Stimulated activated naive CD8-positive, alpha-beta T cell treated with anti-CD3 and anti-CD28 coated beads, Interleukin-15, Interleukin-2, amounts not matched to agents 100 ng/mL and 50 ng/mL, for 24 hours (primary cell): ENCODE results near the gene AKAP8L.

Experiments
- H3K27ac Mint-ChIP-seq: one replicate; pipeline ENCODE4 v1.8.0; 2021; ENCODE audit warnings: mild to moderate bottlenecking, mixed read lengths
- H3K27me3 Mint-ChIP-seq: one replicate; pipeline ENCODE4 v1.8.0; 2021; ENCODE audit warnings: mixed read lengths
- H3K36me3 Mint-ChIP-seq: one replicate; pipeline ENCODE4 v1.8.0; 2021; ENCODE audit warnings: low read depth, mixed read lengths
- H3K4me1 Mint-ChIP-seq: one replicate; pipeline ENCODE4 v1.8.0; 2021; ENCODE audit warnings: low read depth, mixed read lengths
- H3K4me3 Mint-ChIP-seq: one replicate; pipeline ENCODE4 v1.8.0; 2021; ENCODE audit warnings: mild to moderate bottlenecking, mixed read lengths
- H3K9me3 Mint-ChIP-seq: one replicate; pipeline ENCODE4 v1.8.0; 2021; ENCODE audit warnings: mixed read lengths

AKAP8L gene

DNA sequence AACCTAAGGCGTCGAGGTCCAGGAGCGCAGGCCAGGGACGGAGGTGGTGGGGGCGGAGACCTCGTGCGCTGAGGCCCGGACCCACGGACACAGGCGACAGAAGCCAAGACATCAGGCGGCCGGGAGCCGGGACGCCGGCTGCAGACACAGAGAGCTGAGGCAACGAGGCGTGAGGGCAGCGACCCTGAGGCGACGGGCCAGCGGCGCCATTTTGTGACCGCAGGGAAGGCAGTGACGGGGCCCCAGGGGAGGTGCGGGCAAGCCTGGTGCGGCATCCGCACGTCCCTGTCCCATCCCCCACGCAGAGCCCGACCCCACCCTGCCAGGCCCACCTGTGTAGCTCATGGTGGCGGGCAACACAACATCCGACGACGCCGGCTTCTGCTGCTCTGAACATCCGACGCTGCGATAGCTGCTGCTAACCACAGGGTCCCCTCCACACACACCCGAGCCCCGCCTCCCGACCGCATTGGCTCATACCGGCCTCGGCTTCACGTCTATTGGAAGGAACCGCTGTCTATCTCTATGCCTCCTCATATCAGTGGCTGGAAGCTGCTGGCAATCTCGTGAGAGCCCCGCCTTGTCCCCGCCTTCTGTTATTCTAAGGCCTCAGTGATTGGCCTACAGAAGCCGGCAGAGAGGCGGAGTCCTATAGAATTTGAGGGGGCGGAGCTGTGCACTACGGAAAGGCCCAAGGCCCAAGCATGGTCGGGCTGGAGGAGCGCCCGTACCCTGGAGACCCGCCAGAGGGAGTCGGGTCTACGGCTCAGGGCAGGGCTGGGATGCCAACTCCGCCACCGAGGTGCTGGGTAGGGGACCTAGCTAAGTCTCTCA lies at the start of gene AKAP8L:
AKAP8L (minus strand) TSS at position 410 of the 834 bp plus-strand sequence; CDS start at position 345, 65 bp downstream.
- H3K36me3 Mint-ChIP-seq, result peaks cover 40% of the 10 kb centered on the region
- H3K9me3 Mint-ChIP-seq, result no peaks in the 10 kb centered on the region
- peaks cover 48% of the 10 kb centered on the region for H3K4me1 Mint-ChIP-seq
- H3K27ac Mint-ChIP-seq, result peak within 1 kb of the TSS; percentile 96
- peak within 1 kb of the TSS; percentile 95 for H3K4me3 Mint-ChIP-seq
- H3K27me3 Mint-ChIP-seq, result no peaks in the 10 kb centered on the region

DNA sequence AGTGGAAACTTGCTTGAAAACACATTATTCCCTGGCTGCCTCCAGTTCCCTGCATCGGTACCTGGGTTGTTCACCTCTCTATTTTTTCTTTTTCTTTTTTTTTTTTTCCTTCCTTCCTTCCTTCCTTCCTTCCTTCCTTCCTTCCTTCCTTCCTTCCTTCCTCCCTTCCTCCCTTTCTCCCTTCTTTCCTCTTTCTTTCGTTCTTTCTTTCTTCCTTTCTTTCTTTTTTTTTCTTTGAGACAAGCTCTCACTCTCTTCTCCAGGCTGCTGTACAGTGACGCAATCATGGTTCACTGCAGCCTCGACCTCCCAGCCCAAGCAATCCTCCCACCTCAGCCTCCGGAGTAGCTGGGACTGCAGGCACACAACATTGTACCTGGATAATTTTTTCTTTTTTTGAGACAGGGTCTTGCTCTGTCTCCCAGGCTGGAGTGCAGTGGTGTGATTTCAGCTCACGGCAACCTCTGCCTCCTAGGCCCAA lies 49.0 kb upstream of the AKAP8L start:
- Mint-ChIP-seq H3K9me3 (no peaks in the 10 kb centered on the region), H3K4me1 (peaks cover 58% of the 10 kb centered on the region), H3K27ac (peak overlapping the region; percentile 92), H3K4me3 (no peak overlapping the region), H3K36me3 (peaks cover 6% of the 10 kb centered on the region), H3K27me3 (peaks cover 8% of the 10 kb centered on the region)

- Mint-ChIP-seq H3K4me1 (peaks cover 64% of the 10 kb centered on the region), H3K27ac (peak overlapping the region; percentile 80), H3K9me3 (no peaks in the 10 kb centered on the region), H3K27me3 (peaks cover 8% of the 10 kb centered on the region), H3K36me3 (peaks cover 6% of the 10 kb centered on the region), H3K4me3 (peak overlapping the region; percentile 45)
Measured at GRCh38 chr19:15466851-15467733, 48.3 kb upstream of the AKAP8L start.

GRCh38 chr19:15464394-15465385 lies 45.9 kb upstream of the AKAP8L start, which contains the start of gene RASAL3:
Gene RASAL3 (minus strand): TSS chr19:15464544. CDS start chr19:15464358, 186 bp downstream.
- H3K27me3 Mint-ChIP-seq, result peaks cover 8% of the 10 kb centered on the region
- H3K4me3 Mint-ChIP-seq, result peak within 1 kb of the TSS; percentile 91
- H3K36me3 Mint-ChIP-seq, result peaks cover 16% of the 10 kb centered on the region
- no peaks in the 10 kb centered on the region for H3K9me3 Mint-ChIP-seq
- H3K4me1 Mint-ChIP-seq, result peaks cover 66% of the 10 kb centered on the region
- H3K27ac Mint-ChIP-seq, result peak within 1 kb of the TSS; percentile 91

GRCh38 chr19:15463861-15464371 lies 45.1 kb upstream of the AKAP8L start:
- Mint-ChIP-seq H3K27me3 (peaks cover 3% of the 10 kb centered on the region), H3K36me3 (peaks cover 20% of the 10 kb centered on the region), H3K4me1 (peaks cover 60% of the 10 kb centered on the region), H3K9me3 (no peaks in the 10 kb centered on the region), H3K27ac (peak overlapping the region; percentile 91), H3K4me3 (peak overlapping the region; percentile 91)

DNA sequence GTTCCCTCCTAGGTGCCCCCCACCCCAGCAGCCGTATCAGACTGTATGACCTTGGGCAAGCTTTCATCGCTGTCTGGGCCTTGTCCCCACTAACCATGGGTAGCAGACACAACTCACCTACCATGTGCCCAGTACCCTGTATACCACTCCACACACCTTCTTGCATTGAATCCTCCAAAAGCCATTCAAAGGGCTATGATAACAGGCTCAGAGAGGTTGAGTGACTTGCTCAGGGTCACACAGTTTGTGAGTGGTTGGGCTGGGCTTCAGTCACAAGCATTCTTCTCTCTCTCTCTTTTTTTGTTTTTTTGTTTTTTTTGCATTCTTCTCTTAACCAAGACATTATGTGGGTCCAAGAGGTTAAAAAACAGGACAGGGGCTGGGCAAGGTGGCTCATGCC lies 42.9 kb upstream of the AKAP8L start:
- Mint-ChIP-seq H3K36me3 (peaks cover 25% of the 10 kb centered on the region), H3K4me1 (peaks cover 38% of the 10 kb centered on the region), H3K9me3 (no peaks in the 10 kb centered on the region), H3K4me3 (peak overlapping the region; percentile 91), H3K27ac (peak overlapping the region; percentile 68), H3K27me3 (no peaks in the 10 kb centered on the region)

GRCh38 chr19:15457701-15458484 lies 39.1 kb upstream of the AKAP8L start:
- H3K27ac Mint-ChIP-seq, result no peak overlapping the region
- peaks cover 49% of the 10 kb centered on the region for H3K36me3 Mint-ChIP-seq
- no peaks in the 10 kb centered on the region for H3K9me3 Mint-ChIP-seq
- no peak overlapping the region for H3K4me3 Mint-ChIP-seq
- H3K27me3 Mint-ChIP-seq, result no peaks in the 10 kb centered on the region
- H3K4me1 Mint-ChIP-seq, result peaks cover 14% of the 10 kb centered on the region

DNA sequence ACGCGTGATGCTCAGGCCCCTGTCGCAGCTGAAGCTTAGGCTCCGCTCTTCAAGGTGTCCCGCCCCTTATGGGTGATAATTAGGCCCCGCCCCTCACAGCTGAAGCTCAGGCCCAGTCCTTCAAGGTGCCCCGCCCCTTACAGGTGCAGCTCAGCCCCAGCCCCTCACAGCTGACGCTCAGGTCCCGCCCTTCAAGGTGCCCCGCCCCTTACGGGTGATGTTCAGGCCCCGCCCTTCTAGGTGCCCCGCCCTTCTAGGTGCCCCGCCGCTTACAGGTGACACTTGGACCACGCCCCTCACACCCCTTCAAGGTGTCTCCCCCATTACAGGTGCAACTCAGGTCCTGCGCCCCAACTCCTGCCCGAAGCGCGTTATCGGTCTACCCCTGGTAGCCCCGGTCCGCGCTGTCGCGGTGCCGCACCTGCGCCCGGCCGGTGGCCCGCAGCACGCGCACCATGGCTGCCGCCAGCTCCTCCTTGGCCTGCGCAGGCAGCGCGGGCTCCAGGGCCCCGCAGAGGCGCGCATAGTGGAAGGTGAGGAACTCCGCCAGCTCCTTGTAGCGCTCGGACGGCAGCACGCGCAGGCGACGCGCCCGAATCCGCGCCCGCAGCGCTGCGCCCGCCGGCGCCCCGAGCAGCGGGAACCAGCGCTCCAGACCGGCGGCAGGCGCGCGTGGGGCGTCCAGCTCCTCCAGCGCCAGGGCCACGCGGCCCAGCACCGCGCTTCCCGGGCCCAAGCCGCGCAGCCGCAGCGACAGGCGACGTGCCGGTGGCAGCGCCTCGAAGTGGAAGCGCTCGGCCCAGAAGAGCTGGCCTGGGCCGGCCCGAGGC lies 38.3 kb upstream of the AKAP8L start:
- H3K27ac Mint-ChIP-seq, result no peak overlapping the region
- H3K4me3 Mint-ChIP-seq, result no peak overlapping the region
- no peaks in the 10 kb centered on the region for H3K9me3 Mint-ChIP-seq
- peaks cover 6% of the 10 kb centered on the region for H3K4me1 Mint-ChIP-seq
- peaks cover 53% of the 10 kb centered on the region for H3K36me3 Mint-ChIP-seq
- no peaks in the 10 kb centered on the region for H3K27me3 Mint-ChIP-seq

- Mint-ChIP-seq H3K27ac (no peak overlapping the region), H3K27me3 (no peaks in the 10 kb centered on the region), H3K4me1 (no peaks in the 10 kb centered on the region), H3K9me3 (no peaks in the 10 kb centered on the region), H3K36me3 (peaks cover 52% of the 10 kb centered on the region), H3K4me3 (no peak overlapping the region)
Measured at GRCh38 chr19:15456441-15456840, 37.7 kb upstream of the AKAP8L start.

- Mint-ChIP-seq H3K27me3 (no peaks in the 10 kb centered on the region), H3K4me3 (no peak overlapping the region), H3K36me3 (peaks cover 56% of the 10 kb centered on the region), H3K4me1 (peaks cover 3% of the 10 kb centered on the region), H3K9me3 (no peaks in the 10 kb centered on the region), H3K27ac (no peak overlapping the region)
Measured at GRCh38 chr19:15455996-15456395, 37.2 kb upstream of the AKAP8L start.

GRCh38 chr19:15453906-15454860 lies 35.4 kb upstream of the AKAP8L start:
- Mint-ChIP-seq H3K27me3 (no peaks in the 10 kb centered on the region), H3K9me3 (no peaks in the 10 kb centered on the region), H3K27ac (peak overlapping the region; percentile 41), H3K36me3 (peaks cover 48% of the 10 kb centered on the region), H3K4me3 (no peak overlapping the region), H3K4me1 (peaks cover 14% of the 10 kb centered on the region)

GRCh38 chr19:15453091-15453578 lies 34.3 kb upstream of the AKAP8L start:
- Mint-ChIP-seq H3K36me3 (peaks cover 47% of the 10 kb centered on the region), H3K27ac (no peak overlapping the region), H3K27me3 (no peaks in the 10 kb centered on the region), H3K4me1 (peaks cover 21% of the 10 kb centered on the region), H3K9me3 (no peaks in the 10 kb centered on the region), H3K4me3 (no peak overlapping the region)
